Fibroblast of lung (primary cell): ENCODE measurements around the gene GRIK4. TPM values are rescaled to one million over a fixed set of nuclear protein-coding genes. Genes with fewer than 3 reads are reported as not detected.
"Not testable (repeated sequence)": the region's sequence is repeated elsewhere in the genome, so short reads cannot be mapped to it uniquely, and the experiment has no call there.

Source experiments
- DNase-seq, 2 donors: peaks; one replicate each; pipeline versions ENCODE4 v3.0.0 to v3.0.0-alpha.2; 2010; ENCODE audit warnings: low read depth in 2 of 2
- H2AFZ ChIP-seq: 2 replicates; pipeline ENCODE4 v1.5.1; 2012; ENCODE audit warnings: low read length, control low read depth, inconsistent platforms
- H3K27ac ChIP-seq: 2 replicates; pipeline ENCODE4 v1.5.1; 2011; ENCODE audit warnings: low read length, control low read depth; ENCODE audit not compliant: insufficient read depth
- H3K27me3 ChIP-seq: 2 replicates; pipeline ENCODE4 v1.5.1; 2011; ENCODE audit warnings: mild to moderate bottlenecking, low read length; ENCODE audit not compliant: control insufficient read depth, insufficient read depth
- H3K36me3 ChIP-seq: 2 replicates; pipeline ENCODE4 v1.5.1; 2011; ENCODE audit warnings: low read length; ENCODE audit not compliant: control insufficient read depth, insufficient read depth
- H3K4me1 ChIP-seq: 2 replicates; pipeline ENCODE4 v1.5.1; 2011; ENCODE audit warnings: low read length; ENCODE audit not compliant: control insufficient read depth, insufficient read depth; ENCODE audit errors: extremely low read depth
- H3K4me2 ChIP-seq: 2 replicates; pipeline ENCODE4 v1.5.1; 2011; ENCODE audit warnings: low read length, control low read depth; ENCODE audit not compliant: insufficient read depth; ENCODE audit errors: extremely low read depth
- H3K4me3 ChIP-seq, 4 experiments: fragments of 200-600 bp in 1 of 4; sonication (generic) in 1 of 4; replicated peaks in 1 of 4; 2 replicates each; pipeline ENCODE4 v1.5.1; 2011 to 2016; ENCODE audit warnings: low read length in 4 of 4, low read depth in 3 of 4, mild to moderate bottlenecking in 3 of 4, control low read depth in 2 of 4, inconsistent platforms in 1 of 4, mixed read lengths in 1 of 4; ENCODE audit not compliant: insufficient read depth in 1 of 4; ENCODE audit errors: control extremely low read depth in 1 of 4
- H3K79me2 ChIP-seq: 2 replicates; pipeline ENCODE4 v1.5.1; 2012; ENCODE audit warnings: mild to moderate bottlenecking, low read length, inconsistent platforms; ENCODE audit not compliant: control insufficient read depth, insufficient read depth
- H3K9ac ChIP-seq: 2 replicates; pipeline ENCODE4 v1.5.1; 2011; ENCODE audit warnings: mild to moderate bottlenecking, low read length, control low read depth; ENCODE audit not compliant: insufficient read depth
- H3K9me3 ChIP-seq: 2 replicates; pipeline ENCODE4 v1.5.1; 2012; ENCODE audit warnings: low read depth, low read length; ENCODE audit not compliant: control insufficient read depth, insufficient read depth
- H4K20me1 ChIP-seq: 2 replicates; pipeline ENCODE4 v1.5.1; 2011; ENCODE audit warnings: low read length; ENCODE audit not compliant: control insufficient read depth, insufficient read depth; ENCODE audit errors: extremely low read depth
- CTCF ChIP-seq, 2 donors: IDR thresholded peaks in 1 of 2; conservative IDR thresholded peaks in 1 of 2; 1 replicate in 1 of 2; 2 replicates in 1 of 2; pipeline ENCODE4 v1.5.1; 2011 to 2012; ENCODE audit warnings: low read length in 2 of 2, control low read depth in 1 of 2, inconsistent platforms in 1 of 2, low read depth in 1 of 2, mild to moderate bottlenecking in 1 of 2
- EZH2 ChIP-seq: IDR thresholded peaks from 2 replicates; pipeline ENCODE4 v1.5.1; 2012; ENCODE audit warnings: low read length, control low read depth, mild to moderate bottlenecking; ENCODE audit errors: missing control alignments
- polyA plus RNA-seq, 2 donors: library from polyadenylated mRNA; depleted of rRNA in 1 of 2; stranded (reverse) in 1 of 2; unstranded in 1 of 2; fragments of >200 nt; gene quantifications; 2 replicates each; pipeline ENCODE4 v1.2.1, GENCODE V29; 2011 to 2012; ENCODE audit warnings: missing spikeins in 1 of 2
- total RNA-seq: library from RNA; depleted of rRNA; stranded (reverse); fragments of >200 nt; gene quantifications from 2 replicates; pipeline ENCODE4 v1.2.1, GENCODE V29; 2014

Gene GRIK4
- total and polyA plus RNA-seq, 2 donors (not counting 1 experiment from before 2014, with no cell fraction given) = 0.17 to 1.5 TPM

- no peak for DNase-seq
- H3K4me3 ChIP-seq = no peak overlapping the region
Observed at GRCh38 chr11:120578596-120579154, 67.1 kb downstream of the GRIK4 start.

GRCh38 chr11:120579611-120580031, 68.1 kb downstream of the GRIK4 start:
- no peak overlapping the region for H3K9ac ChIP-seq
- no peak overlapping the region for H2AFZ ChIP-seq
- H3K27me3 ChIP-seq = peaks cover 9% of the 10 kb centered on the region
- no peak overlapping the region for H3K4me3 ChIP-seq
- no peaks in the 10 kb centered on the region for H3K9me3 ChIP-seq
- H3K79me2 ChIP-seq = no peaks in the 10 kb centered on the region
- H3K36me3 ChIP-seq = no peaks in the 10 kb centered on the region
- H3K4me1 ChIP-seq = no peaks in the 10 kb centered on the region
- H4K20me1 ChIP-seq = no peaks in the 10 kb centered on the region
- no peak overlapping the region for H3K4me2 ChIP-seq
- no peak for TF ChIP-seq CTCF (conservative IDR thresholded peaks at IDR 0.05 in 1 of 2, IDR thresholded peaks at IDR 0.05 in 1 of 2; ENCODE audit: low read depth in 1 of 2, low read length in 2 of 2)
- TF ChIP-seq EZH2 = no peak
- no peak for DNase-seq
- no peak overlapping the region for H3K27ac ChIP-seq

More at GRCh38 chr11:120578596-120579154, 67.1 kb downstream of the GRIK4 start:
- H3K79me2 ChIP-seq = no peaks in the 10 kb centered on the region
- no peak for TF ChIP-seq CTCF (conservative IDR thresholded peaks at IDR 0.05 in 1 of 2, IDR thresholded peaks at IDR 0.05 in 1 of 2; ENCODE audit: low read depth in 1 of 2, low read length in 2 of 2)
- no peak for TF ChIP-seq EZH2
- no peaks in the 10 kb centered on the region for H3K9me3 ChIP-seq
- H3K4me2 ChIP-seq = no peak overlapping the region
- no peaks in the 10 kb centered on the region for H3K36me3 ChIP-seq
- no peak overlapping the region for H2AFZ ChIP-seq
- H4K20me1 ChIP-seq = no peaks in the 10 kb centered on the region
- peaks cover 9% of the 10 kb centered on the region for H3K27me3 ChIP-seq
- H3K9ac ChIP-seq = no peak overlapping the region
- H3K4me1 ChIP-seq = no peaks in the 10 kb centered on the region
- H3K27ac ChIP-seq = no peak overlapping the region

- no peaks in the 10 kb centered on the region for H4K20me1 ChIP-seq
- H3K4me3 ChIP-seq = no peak overlapping the region
- no peaks in the 10 kb centered on the region for H3K79me2 ChIP-seq
- H3K27me3 ChIP-seq = peaks cover 6% of the 10 kb centered on the region
- no peaks in the 10 kb centered on the region for H3K36me3 ChIP-seq
- TF ChIP-seq EZH2 = no peak
- no peak for TF ChIP-seq CTCF (conservative IDR thresholded peaks at IDR 0.05 in 1 of 2, IDR thresholded peaks at IDR 0.05 in 1 of 2; ENCODE audit: low read depth in 1 of 2, low read length in 2 of 2)
- H2AFZ ChIP-seq = no peak overlapping the region
- no peak overlapping the region for H3K27ac ChIP-seq
- no peak overlapping the region for H3K9ac ChIP-seq
- no peak overlapping the region for H3K4me2 ChIP-seq
- no peaks in the 10 kb centered on the region for H3K4me1 ChIP-seq
- DNase-seq = peak in 1 of 2 donors; percentile 10
- H3K9me3 ChIP-seq = no peaks in the 10 kb centered on the region
Observed at GRCh38 chr11:120581313-120581712, 69.8 kb downstream of the GRIK4 start.

GRCh38 chr11:120582535-120582934, 71.0 kb downstream of the GRIK4 start:
- not testable (repeated sequence) for H4K20me1 ChIP-seq, H3K27ac ChIP-seq, H3K9me3 ChIP-seq, DNase-seq, H3K79me2 ChIP-seq, H3K4me3 ChIP-seq, H3K4me2 ChIP-seq, H2AFZ ChIP-seq, H3K27me3 ChIP-seq, H3K9ac ChIP-seq, H3K36me3 ChIP-seq, H3K4me1 ChIP-seq
